Measurements from ENCODE around the gene SHC3.

DNA sequence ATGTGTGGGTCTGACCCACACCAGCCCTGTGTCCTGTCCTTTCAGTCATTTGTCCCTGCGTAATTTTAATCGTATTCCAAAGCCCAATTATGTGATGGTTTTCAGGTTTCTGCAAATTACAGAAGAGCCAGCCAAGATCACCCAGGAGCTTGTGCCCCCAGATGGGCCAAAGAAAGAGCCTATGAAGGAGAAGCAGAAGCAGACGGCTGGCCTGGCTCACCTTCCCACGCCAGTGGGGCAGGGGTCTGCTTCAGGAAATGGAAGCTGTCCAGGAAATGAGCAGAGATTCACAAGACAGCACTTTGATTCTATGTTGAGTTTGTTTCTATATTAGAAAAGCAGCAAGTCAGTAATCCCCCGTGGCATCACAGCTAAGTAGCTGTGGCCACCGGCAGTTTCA lies 175.6 kb downstream of the SHC3 start:
- TF ChIP-seq CTCF (IDR thresholded peaks at IDR 0.05; ENCODE audit: low read depth, low read length), result no peak
- no peak for TF ChIP-seq POLR2A (IDR thresholded peaks at IDR 0.05; ENCODE audit: extremely low read depth, insufficient read length)

All from NB4 (cell line).